OCI-LY7 (cell line): ENCODE results near the gene SHQ1. TPM values are rescaled to one million over a fixed set of nuclear protein-coding genes. Genes with fewer than 3 reads are reported as not detected.

Experiments used
- BruUV-seq: library from RNA; stranded (reverse); fragments of 400-500 nt; replicated peaks from 2 replicates; lab custom pipeline; 2021; lab: Mats Ljungman, UMichigan
- CTCF ChIA-PET: fragments of 300-600 bp; sonication (Branson Sonifier 250); formaldehyde crosslinking; loops from one replicate; lab custom pipeline; 2022; ENCODE audit warnings: antibody characterized with exemption; ENCODE audit not compliant: unreplicated experiment; lab: Charles Lee
- POLR2A ChIA-PET: fragments of 300-600 bp; sonication (Branson Sonifier 250); formaldehyde crosslinking; loops from one replicate; lab custom pipeline; 2022; ENCODE audit warnings: antibody characterized with exemption; lab: Charles Lee
- DNase-seq: peaks from one replicate; pipeline ENCODE4 v3.0.0-alpha.2; 2015; ENCODE audit warnings: low spot score
- H2AFZ ChIP-seq: fragments of 200-600 bp; sonication (generic), shearing (Covaris generic); 2 replicates; pipeline ENCODE4 v1.6.1; 2014; ENCODE audit warnings: mild to moderate bottlenecking, antibody characterized with exemption, low read length, moderate library complexity
- H3K27ac ChIP-seq: fragments of 200-600 bp; sonication (generic); 2 replicates; pipeline ENCODE4 v1.5.1; 2014; ENCODE audit warnings: mixed run types, low read depth, mild to moderate bottlenecking, moderate library complexity, low read length, inconsistent platforms; ENCODE audit not compliant: poor library complexity, severe bottlenecking
- H3K36me3 ChIP-seq: fragments of 200-600 bp; sonication (generic); 2 replicates; pipeline ENCODE4 v1.6.1; 2014; ENCODE audit warnings: mild to moderate bottlenecking, antibody characterized with exemption, low read length, moderate library complexity, mixed read lengths; ENCODE audit not compliant: insufficient read depth
- H3K4me1 ChIP-seq: fragments of 200-600 bp; sonication (generic); 2 replicates; pipeline ENCODE4 v1.5.1; 2014; ENCODE audit warnings: mild to moderate bottlenecking, low read length; ENCODE audit not compliant: insufficient read depth, poor library complexity, severe bottlenecking
- H3K4me2 ChIP-seq: fragments of 200-600 bp; sonication (generic); 2 replicates; pipeline ENCODE4 v1.6.1; 2014; ENCODE audit warnings: mild to moderate bottlenecking, low read length
- H3K4me3 ChIP-seq: fragments of 200-600 bp; sonication (generic); 2 replicates; pipeline ENCODE4 v1.5.1; 2014; ENCODE audit warnings: mild to moderate bottlenecking, low read depth, low read length; ENCODE audit not compliant: poor library complexity, severe bottlenecking
- H3K79me2 ChIP-seq: fragments of 200-600 bp; sonication (generic); 2 replicates; pipeline ENCODE4 v1.6.1; 2016; ENCODE audit warnings: low read depth, mild to moderate bottlenecking, low read length, moderate library complexity, mixed read lengths; ENCODE audit not compliant: insufficient read depth
- H3K9me2 ChIP-seq: fragments of 200-600 bp; sonication (generic); 2 replicates; pipeline ENCODE4 v1.6.1; 2016; ENCODE audit warnings: mild to moderate bottlenecking, low read length, mixed read lengths; ENCODE audit not compliant: insufficient read depth
- H3K9me3 ChIP-seq: fragments of 200-600 bp; sonication (generic); 2 replicates; pipeline ENCODE4 v1.6.1; 2014; ENCODE audit warnings: mild to moderate bottlenecking, mixed run types, low read length, mixed read lengths
- H4K20me1 ChIP-seq: fragments of 200-600 bp; sonication (generic); 2 replicates; pipeline ENCODE4 v1.6.1; 2014; ENCODE audit warnings: mild to moderate bottlenecking, antibody characterized with exemption, low read length, moderate library complexity, mixed read lengths; ENCODE audit not compliant: insufficient read depth
- EZH2phosphoT487 ChIP-seq: fragments of 200-600 bp; sonication (generic); IDR thresholded peaks from 2 replicates; pipeline ENCODE4 v1.6.1; 2018; ENCODE audit warnings: low read depth, borderline replicate concordance, mild to moderate bottlenecking, mixed run types, antibody characterized with exemption, low read length, moderate library complexity, mixed read lengths
- intact Hi-C: fragments of 100-400 bp; cut with micrococcal nuclease; formaldehyde crosslinking; loops from one replicate; pipeline ENCODE4 v1.10.0; 2022; ENCODE audit not compliant: unreplicated experiment
- total RNA-seq, 2 experiments: library from RNA; depleted of rRNA in 1 of 2; stranded (reverse); fragments of >200 nt in 1 of 2; shearing (Covaris generic) in 1 of 2; gene quantifications; 2 replicates each; pipeline ENCODE4 v1.2.3, GENCODE V29; 2014 to 2022
- TF ChIP-seq, protein P1 (sequence below): fragments of 200-600 bp; sonication (generic); conservative IDR thresholded peaks from 2 replicates; pipeline ENCODE4 v1.5.1; 2014; ENCODE audit warnings: mild to moderate bottlenecking, antibody characterized with exemption, low read length, moderate library complexity, mixed read lengths

The SHQ1 gene
- total RNA-seq, 2 experiments from 2014 or later, result 19.7 to 34.9 TPM

DNA sequence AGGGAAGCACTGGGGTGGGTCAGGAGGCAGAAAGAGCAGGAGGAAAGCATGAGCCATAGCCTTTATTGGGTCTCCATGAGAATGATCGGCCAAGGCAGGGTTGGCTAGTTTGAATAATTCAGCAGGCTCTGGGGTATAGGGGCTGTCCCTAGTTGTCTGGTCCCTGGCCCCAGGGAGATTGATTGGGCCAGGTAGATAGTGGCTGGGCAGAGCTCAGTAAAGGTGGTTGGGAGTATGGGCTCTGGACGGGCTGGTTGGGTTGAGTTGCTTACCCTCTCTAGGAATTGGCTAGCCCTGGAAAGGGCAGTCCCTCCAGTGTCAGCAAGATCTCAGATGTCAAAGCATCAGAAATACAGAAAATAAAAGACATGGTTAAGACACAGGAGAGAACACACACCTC, 148.1 kb downstream of the SHQ1 start:
- intact Hi-C loops, result no loop called here
- Histone ChIP-seq H3K4me3 (no peak overlapping the region), H3K9me2 (no peaks in the 10 kb centered on the region), H4K20me1 (no peaks in the 10 kb centered on the region), H3K4me1 (no peaks in the 10 kb centered on the region), H3K9me3 (no peaks in the 10 kb centered on the region), H3K27ac (no peak overlapping the region), H3K36me3 (no peaks in the 10 kb centered on the region), H3K4me2 (no peak overlapping the region), H2AFZ (no peak overlapping the region), H3K79me2 (no peaks in the 10 kb centered on the region)
- CTCF ChIA-PET, result no interaction called here
- DNase-seq, result no peak
- no TSS peak for BruUV-seq
- TF ChIP-seq, protein P1, sequence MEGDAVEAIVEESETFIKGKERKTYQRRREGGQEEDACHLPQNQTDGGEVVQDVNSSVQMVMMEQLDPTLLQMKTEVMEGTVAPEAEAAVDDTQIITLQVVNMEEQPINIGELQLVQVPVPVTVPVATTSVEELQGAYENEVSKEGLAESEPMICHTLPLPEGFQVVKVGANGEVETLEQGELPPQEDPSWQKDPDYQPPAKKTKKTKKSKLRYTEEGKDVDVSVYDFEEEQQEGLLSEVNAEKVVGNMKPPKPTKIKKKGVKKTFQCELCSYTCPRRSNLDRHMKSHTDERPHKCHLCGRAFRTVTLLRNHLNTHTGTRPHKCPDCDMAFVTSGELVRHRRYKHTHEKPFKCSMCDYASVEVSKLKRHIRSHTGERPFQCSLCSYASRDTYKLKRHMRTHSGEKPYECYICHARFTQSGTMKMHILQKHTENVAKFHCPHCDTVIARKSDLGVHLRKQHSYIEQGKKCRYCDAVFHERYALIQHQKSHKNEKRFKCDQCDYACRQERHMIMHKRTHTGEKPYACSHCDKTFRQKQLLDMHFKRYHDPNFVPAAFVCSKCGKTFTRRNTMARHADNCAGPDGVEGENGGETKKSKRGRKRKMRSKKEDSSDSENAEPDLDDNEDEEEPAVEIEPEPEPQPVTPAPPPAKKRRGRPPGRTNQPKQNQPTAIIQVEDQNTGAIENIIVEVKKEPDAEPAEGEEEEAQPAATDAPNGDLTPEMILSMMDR, result no peak
- no peak for TF ChIP-seq EZH2phosphoT487
- POLR2A ChIA-PET, result no interaction called here

DNA sequence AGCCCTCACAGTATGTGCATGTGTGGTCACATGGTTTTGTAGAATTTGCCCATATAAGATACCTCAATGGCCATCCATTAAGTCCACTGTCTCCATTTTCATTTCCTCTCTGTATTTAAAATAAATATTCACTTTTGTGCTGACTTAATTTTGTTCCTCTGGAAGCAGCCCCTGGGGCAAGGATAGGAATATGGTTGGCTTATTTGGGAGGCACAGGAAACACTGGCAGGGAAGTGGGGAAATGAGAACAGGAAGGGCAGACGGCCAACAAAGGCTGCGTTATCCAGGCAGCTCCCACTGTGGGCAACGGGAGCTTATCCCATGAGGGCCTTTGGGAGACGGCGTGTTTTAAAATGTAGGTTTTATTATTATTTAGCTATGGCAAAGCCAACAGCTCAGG, 148.6 kb downstream of the SHQ1 start:
- no TSS peak for BruUV-seq
- CTCF ChIA-PET, result no interaction called here

More for the DNA sequence above, 148.6 kb downstream of the SHQ1 start:
- Histone ChIP-seq H2AFZ (no peak overlapping the region), H3K4me3 (no peak overlapping the region), H3K79me2 (no peaks in the 10 kb centered on the region), H4K20me1 (no peaks in the 10 kb centered on the region), H3K9me2 (no peaks in the 10 kb centered on the region), H3K4me1 (no peaks in the 10 kb centered on the region), H3K36me3 (no peaks in the 10 kb centered on the region), H3K4me2 (no peak overlapping the region), H3K9me3 (no peaks in the 10 kb centered on the region), H3K27ac (no peak overlapping the region)
- intact Hi-C loops, result no loop called here
- DNase-seq, result no peak
- no peak for TF ChIP-seq EZH2phosphoT487
- TF ChIP-seq, protein P1, result no peak
- POLR2A ChIA-PET, result no interaction called here

Other genes with a start within 250 kb of the SHQ1 start
- not detected in 2 replicates for gene GXYLT2, start 39.6 kb upstream of the SHQ1 start, total RNA-seq (2014; rRNA removed; shearing (Covaris generic))
- gene GXYLT2, start 39.6 kb upstream of the SHQ1 start, total RNA-seq (2022), result not detected in 2 replicates
- 52.0 and 63.5 TPM in 2 replicates for gene PPP4R2, start 148.4 kb upstream of the SHQ1 start, total RNA-seq (2014; rRNA removed; shearing (Covaris generic))
- gene PPP4R2, start 148.4 kb upstream of the SHQ1 start, total RNA-seq (2022), result 86.5 and 99.5 TPM in 2 replicates
- gene EBLN2, start 213.2 kb upstream of the SHQ1 start, total RNA-seq (2014; rRNA removed; shearing (Covaris generic)), result 10.5 and 11.1 TPM in 2 replicates
- 9.3 and 9.5 TPM in 2 replicates for gene EBLN2, start 213.2 kb upstream of the SHQ1 start, total RNA-seq (2022)